Stimulated activated naive B cell treated with anti-CD40 and anti-IgM and Interleukin-4, amounts not matched to agents 10 μg/mL and 1 μg/mL and 100 μg/mL, for 72 hours (primary cell): Measurements from ENCODE around the gene SDR39U1.
A peak's percentile ranks its signal among the peaks of the same experiment; 100 is the strongest.

Experiments used
- ATAC-seq, 2 donors: fragments of 150-1000 bp; cut with Tn5 transposase; replicated peaks; 2 replicates each; pipeline ENCODE4 v1.10.0; 2021; ENCODE audit warnings: moderate library complexity in 1 of 2
- DNase-seq: peaks from one replicate; pipeline ENCODE4 v3.0.0; 2021
- H3K27ac Mint-ChIP-seq: one replicate; pipeline ENCODE4 v1.8.0; 2022; ENCODE audit warnings: mild to moderate bottlenecking, mixed read lengths
- H3K27me3 Mint-ChIP-seq, 2 donors: one replicate each; pipeline ENCODE4 v1.8.0; 2022; ENCODE audit warnings: mixed read lengths in 2 of 2
- H3K36me3 Mint-ChIP-seq, 2 donors: one replicate each; pipeline ENCODE4 v1.8.0; 2022; ENCODE audit warnings: mixed read lengths in 2 of 2, mild to moderate bottlenecking in 1 of 2
- H3K4me1 Mint-ChIP-seq, 2 donors: one replicate each; pipeline ENCODE4 v1.8.0; 2022; ENCODE audit warnings: mixed read lengths in 2 of 2, mild to moderate bottlenecking in 1 of 2
- H3K4me3 Mint-ChIP-seq, 2 donors: one replicate each; pipeline ENCODE4 v1.8.0; 2022; ENCODE audit warnings: mild to moderate bottlenecking in 2 of 2, mixed read lengths in 2 of 2, moderate library complexity in 1 of 2
- H3K9me3 Mint-ChIP-seq, 2 donors: one replicate each; pipeline ENCODE4 v1.8.0; 2022; ENCODE audit warnings: mixed read lengths in 2 of 2, mild to moderate bottlenecking in 1 of 2

SDR39U1 gene

GRCh38 chr14:24438223-24439097 is 4.1 kb downstream of the SDR39U1 start:
- peaks cover 51 to 76% of the 10 kb centered on the region in 2 donors for H3K4me1 Mint-ChIP-seq
- H3K9me3 Mint-ChIP-seq = no peaks in the 10 kb centered on the region
- peaks cover 40 to 76% of the 10 kb centered on the region in 2 donors for H3K36me3 Mint-ChIP-seq
- ATAC-seq (no peak), DNase-seq (no peak)
- H3K27me3 Mint-ChIP-seq = no peaks in the 10 kb centered on the region
- peak overlapping the region; percentile 54 for H3K27ac Mint-ChIP-seq
- H3K4me3 Mint-ChIP-seq = no peak overlapping the region

GRCh38 chr14:24437736-24438067 is 4.9 kb downstream of the SDR39U1 start:
- no peaks in the 10 kb centered on the region for H3K27me3 Mint-ChIP-seq
- ATAC-seq (no peak), DNase-seq (no peak)
- peaks cover 54 to 84% of the 10 kb centered on the region in 2 donors for H3K4me1 Mint-ChIP-seq
- H3K36me3 Mint-ChIP-seq = peaks cover 47 to 79% of the 10 kb centered on the region in 2 donors
- H3K4me3 Mint-ChIP-seq = no peak overlapping the region
- no peaks in the 10 kb centered on the region for H3K9me3 Mint-ChIP-seq
- H3K27ac Mint-ChIP-seq = peak overlapping the region; percentile 93

GRCh38 chr14:24437020-24437735 is 5.4 kb downstream of the SDR39U1 start:
- no peak for ATAC-seq
- Mint-ChIP-seq H3K9me3 (no peaks in the 10 kb centered on the region), H3K4me1 (peaks cover 54 to 85% of the 10 kb centered on the region in 2 donors), H3K4me3 (peak overlapping the region; percentile 52 to 54), H3K36me3 (peaks cover 47 to 75% of the 10 kb centered on the region in 2 donors), H3K27me3 (no peaks in the 10 kb centered on the region), H3K27ac (peak overlapping the region; percentile 93)
- DNase-seq = no peak

GRCh38 chr14:24436355-24437019 is 6.1 kb downstream of the SDR39U1 start:
- no peaks in the 10 kb centered on the region for H3K27me3 Mint-ChIP-seq
- peaks cover 51 to 77% of the 10 kb centered on the region in 2 donors for H3K36me3 Mint-ChIP-seq
- H3K9me3 Mint-ChIP-seq = no peaks in the 10 kb centered on the region
- peak overlapping the region; percentile 52 to 54 for H3K4me3 Mint-ChIP-seq
- ATAC-seq (peak; percentile 62), DNase-seq (no peak)
- H3K27ac Mint-ChIP-seq = peak overlapping the region; percentile 93
- H3K4me1 Mint-ChIP-seq = peaks cover 56 to 85% of the 10 kb centered on the region in 2 donors

DNA sequence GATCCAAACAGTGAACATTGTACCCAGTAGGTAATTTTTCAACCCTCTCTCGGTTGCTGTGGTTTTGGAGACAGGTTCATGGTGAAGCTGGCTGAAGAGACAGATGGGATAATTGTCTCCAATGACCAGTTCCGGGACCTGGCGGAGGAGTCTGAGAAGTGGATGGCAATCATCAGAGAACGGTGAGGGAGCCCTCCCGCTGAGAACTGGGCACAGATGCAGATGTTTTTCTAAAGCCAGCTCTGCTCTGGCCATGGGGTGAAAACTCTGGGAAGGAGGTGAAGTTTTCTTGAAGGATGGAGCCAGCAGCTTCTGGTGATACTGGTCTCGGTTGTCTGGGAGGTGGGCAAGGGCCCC is 6.6 kb downstream of the SDR39U1 start:
- Mint-ChIP-seq H3K4me1 (peaks cover 61 to 85% of the 10 kb centered on the region in 2 donors), H3K36me3 (peaks cover 55 to 80% of the 10 kb centered on the region in 2 donors)

DNA sequence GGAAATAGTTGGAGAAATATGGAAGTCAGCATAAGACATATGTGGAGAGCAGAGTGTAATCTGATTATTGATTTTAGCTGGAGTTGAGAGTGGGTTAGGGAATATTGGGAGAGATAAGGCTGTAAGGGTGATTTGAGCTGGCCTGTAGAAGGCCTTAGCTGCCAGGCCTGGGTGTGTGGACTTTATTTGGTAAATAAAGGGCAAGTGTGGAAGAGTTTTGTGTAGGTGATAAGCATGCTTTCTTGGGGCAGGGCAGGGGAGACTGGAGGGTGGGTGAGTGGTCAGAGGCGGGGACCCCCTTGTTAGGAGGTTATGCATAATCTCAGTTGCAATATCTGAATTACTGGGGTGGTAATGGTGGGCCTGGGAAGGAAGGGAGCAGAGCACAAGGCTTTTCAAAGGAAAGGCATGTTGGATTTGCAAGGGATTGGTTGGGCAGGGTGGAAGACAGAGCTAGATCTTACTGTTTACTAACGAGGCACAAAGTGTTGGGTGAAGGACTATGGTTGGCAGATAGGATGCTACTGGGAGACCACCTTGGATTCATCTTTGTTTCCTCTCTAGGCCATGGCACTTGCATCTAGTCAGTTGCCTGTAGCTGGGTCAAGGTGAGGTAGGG is 7.3 kb downstream of the SDR39U1 start:
- Mint-ChIP-seq H3K27me3 (no peaks in the 10 kb centered on the region), H3K9me3 (no peaks in the 10 kb centered on the region), H3K27ac (peak overlapping the region; percentile 91), H3K4me3 (no peak overlapping the region), H3K36me3 (peaks cover 55 to 77% of the 10 kb centered on the region in 2 donors), H3K4me1 (peaks cover 56 to 81% of the 10 kb centered on the region in 2 donors)
- no peak for ATAC-seq
- no peak for DNase-seq

More for the DNA sequence above, 6.6 kb downstream of the SDR39U1 start:
- H3K27me3 Mint-ChIP-seq = no peaks in the 10 kb centered on the region
- H3K27ac Mint-ChIP-seq = peak overlapping the region; percentile 91
- no peaks in the 10 kb centered on the region for H3K9me3 Mint-ChIP-seq
- H3K4me3 Mint-ChIP-seq = peak overlapping the region; percentile 31 to 47
- no peak for DNase-seq
- no peak for ATAC-seq

- H3K27me3 Mint-ChIP-seq = no peaks in the 10 kb centered on the region
- peak overlapping the region; percentile 91 for H3K27ac Mint-ChIP-seq
- H3K9me3 Mint-ChIP-seq = no peaks in the 10 kb centered on the region
- H3K4me1 Mint-ChIP-seq = peaks cover 56 to 78% of the 10 kb centered on the region in 2 donors
- ATAC-seq = no peak
- DNase-seq = no peak
- no peak overlapping the region for H3K4me3 Mint-ChIP-seq
- H3K36me3 Mint-ChIP-seq = peaks cover 55 to 71% of the 10 kb centered on the region in 2 donors
Measured at GRCh38 chr14:24434676-24435075, 7.9 kb downstream of the SDR39U1 start.

DNA sequence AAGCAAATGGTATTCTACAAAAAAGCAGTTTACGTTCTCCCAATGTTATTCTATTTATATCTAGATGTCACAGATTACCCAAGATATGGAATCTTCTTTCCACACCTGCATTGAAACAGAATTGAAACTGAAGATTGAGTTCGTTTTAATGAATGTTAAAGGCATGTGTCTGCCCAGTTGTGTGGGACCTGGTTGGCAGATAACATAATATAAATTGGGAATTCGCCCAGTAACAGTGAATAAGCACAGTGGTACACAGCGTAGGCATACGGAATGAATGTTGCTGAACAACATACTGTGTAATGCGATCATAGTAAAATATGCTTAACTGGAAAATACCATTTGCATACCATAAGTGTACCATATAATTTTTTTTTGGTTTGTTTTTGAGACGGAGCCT is 8.5 kb downstream of the SDR39U1 start:
- DNase-seq (no peak), ATAC-seq (no peak)
- peaks cover 56 to 78% of the 10 kb centered on the region in 2 donors for H3K4me1 Mint-ChIP-seq
- no peak overlapping the region for H3K4me3 Mint-ChIP-seq
- no peaks in the 10 kb centered on the region for H3K9me3 Mint-ChIP-seq
- H3K27me3 Mint-ChIP-seq = no peaks in the 10 kb centered on the region
- peaks cover 51 to 70% of the 10 kb centered on the region in 2 donors for H3K36me3 Mint-ChIP-seq
- H3K27ac Mint-ChIP-seq = no peak overlapping the region

DNA sequence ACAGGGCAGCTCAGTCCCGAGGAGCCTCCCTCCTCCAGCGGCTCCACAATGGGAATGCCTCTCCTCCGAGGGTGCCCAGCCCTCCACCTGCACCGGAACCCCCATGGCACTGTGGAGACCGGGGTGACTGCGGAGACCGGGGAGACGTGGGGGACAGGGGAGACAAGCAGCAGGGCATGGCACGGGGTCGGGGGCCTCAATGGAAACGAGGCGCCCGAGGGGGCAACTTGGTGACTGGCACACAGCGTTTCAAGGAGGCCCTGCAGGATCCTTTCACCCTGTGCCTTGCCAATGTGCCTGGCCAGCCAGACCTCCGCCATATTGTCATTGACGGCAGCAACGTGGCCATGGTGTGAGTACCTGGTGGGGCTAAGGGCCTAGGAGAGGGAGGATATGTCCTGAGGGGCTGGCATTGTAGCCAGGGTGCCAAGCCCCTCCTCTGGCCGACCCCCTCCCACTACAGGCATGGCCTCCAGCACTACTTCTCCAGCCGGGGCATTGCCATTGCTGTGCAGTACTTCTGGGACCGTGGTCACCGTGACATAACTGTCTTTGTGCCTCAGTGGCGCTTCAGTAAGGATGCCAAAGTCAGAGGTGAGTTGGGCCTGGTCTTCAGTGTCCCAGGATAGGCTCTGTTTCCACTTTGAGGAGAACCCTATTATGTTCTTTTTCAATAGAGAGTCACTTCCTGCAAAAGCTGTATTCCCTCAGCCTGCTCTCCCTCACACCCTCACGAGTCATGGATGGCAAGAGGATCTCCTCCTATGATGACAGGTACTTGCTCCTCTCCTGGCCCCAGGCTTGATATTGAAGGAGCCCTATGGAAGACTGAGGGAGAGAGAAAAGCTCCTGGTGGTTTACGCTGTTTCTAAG is 10.1 kb downstream of the SDR39U1 start:
- no peak for ATAC-seq
- H3K27ac Mint-ChIP-seq = no peak overlapping the region
- H3K4me1 Mint-ChIP-seq = peaks cover 55 to 75% of the 10 kb centered on the region in 2 donors
- no peaks in the 10 kb centered on the region for H3K9me3 Mint-ChIP-seq
- H3K4me3 Mint-ChIP-seq = no peak overlapping the region
- DNase-seq = no peak
- H3K27me3 Mint-ChIP-seq = no peaks in the 10 kb centered on the region
- H3K36me3 Mint-ChIP-seq = peaks cover 45 to 65% of the 10 kb centered on the region in 2 donors

GRCh38 chr14:24431569-24432258 is 10.9 kb downstream of the SDR39U1 start:
- peaks cover 52 to 68% of the 10 kb centered on the region in 2 donors for H3K4me1 Mint-ChIP-seq
- DNase-seq (peak; percentile 82), ATAC-seq (peak; percentile 59 to 62)
- H3K27ac Mint-ChIP-seq = peak overlapping the region; percentile 98
- H3K36me3 Mint-ChIP-seq = peaks cover 40 to 61% of the 10 kb centered on the region in 2 donors
- H3K27me3 Mint-ChIP-seq = no peaks in the 10 kb centered on the region
- H3K4me3 Mint-ChIP-seq = peak overlapping the region; percentile 95
- no peaks in the 10 kb centered on the region for H3K9me3 Mint-ChIP-seq

GRCh38 chr14:24430682-24431568 is 11.7 kb downstream of the SDR39U1 start:
- DNase-seq (peak; percentile 75), ATAC-seq (peak; percentile 61 to 71)
- H3K27ac Mint-ChIP-seq = peak overlapping the region; percentile 98
- H3K36me3 Mint-ChIP-seq = peaks cover 40 to 60% of the 10 kb centered on the region in 2 donors
- H3K27me3 Mint-ChIP-seq = no peaks in the 10 kb centered on the region
- no peaks in the 10 kb centered on the region for H3K9me3 Mint-ChIP-seq
- H3K4me1 Mint-ChIP-seq = peaks cover 48 to 60% of the 10 kb centered on the region in 2 donors
- H3K4me3 Mint-ChIP-seq = peak overlapping the region; percentile 95

GRCh38 chr14:24430143-24430681 is 12.4 kb downstream of the SDR39U1 start:
- Mint-ChIP-seq H3K36me3 (peaks cover 33 to 57% of the 10 kb centered on the region in 2 donors), H3K4me1 (peaks cover 40 to 53% of the 10 kb centered on the region in 2 donors), H3K4me3 (peak overlapping the region; percentile 95), H3K27me3 (no peaks in the 10 kb centered on the region), H3K27ac (peak overlapping the region; percentile 98), H3K9me3 (no peaks in the 10 kb centered on the region)
- ATAC-seq (peak; percentile 66 to 73), DNase-seq (peak; percentile 73)
